ENCODE results near the gene POLR3B.

POLR3B gene

DNA sequence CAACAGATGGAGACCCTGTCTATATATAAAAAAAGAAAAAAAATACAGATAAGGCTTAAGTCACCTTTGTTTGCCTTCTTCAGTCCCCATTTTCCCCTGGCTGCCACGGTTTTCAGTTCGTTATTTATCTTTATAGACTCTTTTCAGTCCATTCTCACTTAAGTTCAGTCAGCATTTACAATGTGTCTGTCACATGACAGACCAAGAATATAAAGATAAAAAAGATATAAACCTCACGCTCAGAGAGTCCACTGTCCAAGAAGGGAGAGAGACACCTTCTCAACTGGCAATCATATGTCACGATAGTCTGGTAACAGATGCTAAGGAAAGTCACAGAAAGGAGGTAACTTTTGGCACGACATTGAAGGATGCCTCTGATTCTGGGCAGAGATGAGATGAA, 13.4 kb upstream of the POLR3B start:
- H3K4me2 ChIP-seq, result no peak overlapping the region
- no peaks in the 10 kb centered on the region for H3K4me1 ChIP-seq (ENCODE audit: low read depth, poor library complexity, severe bottlenecking)
- H4K20me1 ChIP-seq (ENCODE audit: insufficient read depth), result no peaks in the 10 kb centered on the region
- H3K36me3 ChIP-seq (ENCODE audit: insufficient read depth), result no peaks in the 10 kb centered on the region
- no peaks in the 10 kb centered on the region for H3K79me2 ChIP-seq (ENCODE audit: insufficient read depth, low read depth)
- no peaks in the 10 kb centered on the region for H3K27me3 ChIP-seq (ENCODE audit: insufficient read depth, low read depth)
- TF ChIP-seq, protein P1, sequence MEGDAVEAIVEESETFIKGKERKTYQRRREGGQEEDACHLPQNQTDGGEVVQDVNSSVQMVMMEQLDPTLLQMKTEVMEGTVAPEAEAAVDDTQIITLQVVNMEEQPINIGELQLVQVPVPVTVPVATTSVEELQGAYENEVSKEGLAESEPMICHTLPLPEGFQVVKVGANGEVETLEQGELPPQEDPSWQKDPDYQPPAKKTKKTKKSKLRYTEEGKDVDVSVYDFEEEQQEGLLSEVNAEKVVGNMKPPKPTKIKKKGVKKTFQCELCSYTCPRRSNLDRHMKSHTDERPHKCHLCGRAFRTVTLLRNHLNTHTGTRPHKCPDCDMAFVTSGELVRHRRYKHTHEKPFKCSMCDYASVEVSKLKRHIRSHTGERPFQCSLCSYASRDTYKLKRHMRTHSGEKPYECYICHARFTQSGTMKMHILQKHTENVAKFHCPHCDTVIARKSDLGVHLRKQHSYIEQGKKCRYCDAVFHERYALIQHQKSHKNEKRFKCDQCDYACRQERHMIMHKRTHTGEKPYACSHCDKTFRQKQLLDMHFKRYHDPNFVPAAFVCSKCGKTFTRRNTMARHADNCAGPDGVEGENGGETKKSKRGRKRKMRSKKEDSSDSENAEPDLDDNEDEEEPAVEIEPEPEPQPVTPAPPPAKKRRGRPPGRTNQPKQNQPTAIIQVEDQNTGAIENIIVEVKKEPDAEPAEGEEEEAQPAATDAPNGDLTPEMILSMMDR (conservative IDR thresholded peaks at IDR 0.05; ENCODE audit: low read depth, low read length), result no peak
- H3K4me3 ChIP-seq (IDR thresholded peaks at IDR 0.05; ENCODE audit: insufficient read depth, low read depth, low read length), result no peak overlapping the region
- no peak overlapping the region for H3K27ac ChIP-seq
- no peak overlapping the region for H3K9ac ChIP-seq
- H2AFZ ChIP-seq (ENCODE audit: low read depth), result no peak overlapping the region

DNA sequence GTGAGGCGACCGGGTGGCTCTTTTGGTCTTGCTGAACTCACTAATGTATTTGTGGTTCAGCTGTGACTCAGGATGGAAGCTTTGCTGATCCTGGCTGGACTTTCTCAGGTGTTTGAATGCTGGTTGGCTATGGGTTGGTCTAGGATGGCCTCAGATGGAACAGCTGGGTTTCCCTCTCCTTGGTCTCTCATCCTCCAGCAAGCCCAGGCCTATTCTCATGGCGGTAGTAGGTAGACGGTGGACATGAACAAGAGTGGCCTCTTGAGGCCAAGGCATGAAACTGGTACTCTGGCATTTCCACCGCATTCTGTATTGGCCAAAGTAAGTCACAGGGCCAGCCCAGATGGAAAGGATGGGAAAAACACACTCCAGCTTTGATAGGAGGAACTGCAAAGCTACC, 11.8 kb upstream of the POLR3B start:
- Histone ChIP-seq H3K79me2 (ENCODE audit: insufficient read depth, low read depth) (no peaks in the 10 kb centered on the region), H3K9ac (no peak overlapping the region), H2AFZ (ENCODE audit: low read depth) (no peak overlapping the region), H3K27me3 (ENCODE audit: insufficient read depth, low read depth) (no peaks in the 10 kb centered on the region), H3K4me2 (no peak overlapping the region), H3K27ac (no peak overlapping the region), H3K4me1 (ENCODE audit: low read depth, poor library complexity, severe bottlenecking) (no peaks in the 10 kb centered on the region), H3K4me3 (IDR thresholded peaks at IDR 0.05; ENCODE audit: insufficient read depth, low read depth, low read length) (no peak overlapping the region), H3K36me3 (ENCODE audit: insufficient read depth) (no peaks in the 10 kb centered on the region), H4K20me1 (ENCODE audit: insufficient read depth) (no peaks in the 10 kb centered on the region)
- TF ChIP-seq, protein P1 (conservative IDR thresholded peaks at IDR 0.05; ENCODE audit: low read depth, low read length), result no peak

DNA sequence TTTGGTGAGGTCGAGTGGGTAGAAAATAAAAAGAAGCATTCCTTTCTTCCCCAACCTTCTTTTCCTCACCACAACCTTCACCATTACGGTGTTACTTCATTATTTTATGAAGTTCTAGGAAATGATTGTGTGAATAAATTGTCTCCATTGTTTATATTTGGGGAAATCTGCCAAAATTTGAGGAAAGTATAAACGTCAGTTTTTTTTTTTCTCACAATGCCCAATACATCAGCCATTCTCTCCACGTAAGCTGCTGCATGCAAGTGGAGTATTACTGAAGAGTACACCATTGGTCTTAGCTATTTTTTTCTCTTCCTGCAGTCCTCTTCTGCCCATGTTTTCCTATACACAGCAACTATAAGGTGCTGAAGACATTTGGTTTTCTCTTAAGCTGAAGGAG, 9.1 kb upstream of the POLR3B start:
- H3K36me3 ChIP-seq (ENCODE audit: insufficient read depth), result no peaks in the 10 kb centered on the region
- H3K4me2 ChIP-seq, result no peak overlapping the region
- H3K79me2 ChIP-seq (ENCODE audit: insufficient read depth, low read depth), result no peaks in the 10 kb centered on the region
- H3K27ac ChIP-seq, result no peak overlapping the region
- no peak overlapping the region for H3K9ac ChIP-seq
- no peaks in the 10 kb centered on the region for H3K27me3 ChIP-seq (ENCODE audit: insufficient read depth, low read depth)
- no peaks in the 10 kb centered on the region for H4K20me1 ChIP-seq (ENCODE audit: insufficient read depth)
- H3K4me1 ChIP-seq (ENCODE audit: low read depth, poor library complexity, severe bottlenecking), result no peaks in the 10 kb centered on the region
- TF ChIP-seq, protein P1 (conservative IDR thresholded peaks at IDR 0.05; ENCODE audit: low read depth, low read length), result no peak
- no peak overlapping the region for H2AFZ ChIP-seq (ENCODE audit: low read depth)
- H3K4me3 ChIP-seq (IDR thresholded peaks at IDR 0.05; ENCODE audit: insufficient read depth, low read depth, low read length), result no peak overlapping the region

DNA sequence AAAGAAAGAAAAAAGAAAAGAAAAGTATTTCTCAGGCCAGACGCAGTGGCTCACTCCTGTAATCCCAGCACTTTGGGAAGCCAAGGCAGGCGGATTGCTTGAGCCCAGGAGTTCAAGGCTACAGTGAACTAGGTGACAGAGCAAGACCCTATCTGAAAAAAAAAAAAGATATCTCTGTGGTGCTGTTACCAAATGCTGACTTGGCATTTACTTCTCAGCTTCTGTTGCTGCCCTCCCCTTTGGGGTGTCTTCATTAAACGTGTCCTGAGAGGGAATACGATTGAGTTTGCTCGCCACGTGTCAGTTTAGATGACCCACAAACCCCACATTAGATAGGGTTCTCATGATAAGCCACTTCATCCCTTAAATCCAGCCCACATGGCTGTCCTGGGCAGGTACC, 4.4 kb upstream of the POLR3B start:
- no peak overlapping the region for H3K4me2 ChIP-seq
- H3K36me3 ChIP-seq (ENCODE audit: insufficient read depth), result no peaks in the 10 kb centered on the region
- H4K20me1 ChIP-seq (ENCODE audit: insufficient read depth), result no peaks in the 10 kb centered on the region
- H3K27ac ChIP-seq, result no peak overlapping the region
- H3K4me3 ChIP-seq (IDR thresholded peaks at IDR 0.05; ENCODE audit: insufficient read depth, low read depth, low read length), result no peak overlapping the region
- no peaks in the 10 kb centered on the region for H3K4me1 ChIP-seq (ENCODE audit: low read depth, poor library complexity, severe bottlenecking)
- H3K79me2 ChIP-seq (ENCODE audit: insufficient read depth, low read depth), result peaks cover under 1% of the 10 kb centered on the region; the same call in 1 of the 2 replicates
- no peaks in the 10 kb centered on the region for H3K27me3 ChIP-seq (ENCODE audit: insufficient read depth, low read depth)
- H3K9ac ChIP-seq, result no peak overlapping the region
- TF ChIP-seq, protein P1 (conservative IDR thresholded peaks at IDR 0.05; ENCODE audit: low read depth, low read length), result no peak
- no peak overlapping the region for H2AFZ ChIP-seq (ENCODE audit: low read depth)
